Frontal cortex (tissue), 4 donors: ENCODE results near the gene GBP3. TPM values are rescaled to one million over a fixed set of nuclear protein-coding genes. Genes with fewer than 3 reads are reported as not detected.
A peak's percentile ranks its signal among the peaks of the same experiment; 100 is the strongest.
"Not testable (repeated sequence)": the region's sequence is repeated elsewhere in the genome, so short reads cannot be mapped to it uniquely, and the experiment has no call there.

Source experiments
- DNase-seq, 2 donors: peaks; one replicate each; pipeline ENCODE4 v3.0.0; 2012; ENCODE audit warnings: low spot score in 2 of 2
- FAIRE-seq: peaks from 2 replicates; lab custom pipeline; 2012; peaks lifted over from hg19 to GRCh38; lab: Jason Lieb, UNC
- total RNA-seq: library from RNA; depleted of rRNA; stranded (reverse); fragments of >200 nt; gene quantifications from one replicate; pipeline ENCODE4 v1.2.3, GENCODE V29; 2014
- donor health status: control.
- donor health status: control.
- donor health status: control.

The GBP3 gene
- total RNA-seq, 1 donor from 2014 or later = 0.82 TPM

DNA sequence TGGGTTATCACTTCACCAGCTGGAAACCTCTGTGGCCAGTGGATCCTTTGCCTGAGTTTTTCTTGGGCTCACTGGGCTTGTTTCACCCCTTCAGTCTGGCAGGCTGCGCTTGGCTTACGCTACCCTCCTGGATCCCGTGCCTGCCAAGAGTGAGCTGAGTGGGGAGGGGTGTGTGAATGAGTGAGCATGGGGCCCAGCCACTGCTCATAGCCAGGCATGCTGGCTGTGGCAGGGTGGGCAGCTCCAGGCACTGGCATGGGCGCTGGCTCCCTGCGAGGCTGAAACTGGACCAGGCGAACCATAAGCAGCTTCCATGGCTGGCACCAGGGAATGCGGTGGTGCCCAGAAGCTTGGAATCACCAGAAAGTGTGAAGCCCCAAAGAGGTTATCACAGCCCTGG lies 19.8 kb upstream of the GBP3 start:
- DNase-seq (no peak), FAIRE-seq (no peak)

DNA sequence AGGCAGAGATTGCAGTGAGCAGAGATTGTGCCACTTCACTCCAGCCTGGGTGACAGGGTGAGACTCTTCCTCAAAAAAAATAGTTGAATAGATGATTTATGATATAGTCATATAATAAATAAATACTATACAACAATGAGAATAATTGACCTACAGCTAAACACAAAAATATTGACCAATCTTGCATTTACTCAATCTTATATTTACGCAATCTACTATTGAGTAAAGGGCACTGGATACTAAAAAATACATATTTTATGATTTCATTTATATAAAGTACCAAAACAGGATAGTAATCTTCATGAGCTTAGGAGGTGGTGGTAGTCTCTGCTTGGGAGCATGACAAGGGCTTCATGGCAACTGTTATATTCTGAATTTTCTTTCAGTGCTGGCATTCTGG lies 19.1 kb upstream of the GBP3 start:
- DNase-seq (no peak), FAIRE-seq (no peak)

DNA sequence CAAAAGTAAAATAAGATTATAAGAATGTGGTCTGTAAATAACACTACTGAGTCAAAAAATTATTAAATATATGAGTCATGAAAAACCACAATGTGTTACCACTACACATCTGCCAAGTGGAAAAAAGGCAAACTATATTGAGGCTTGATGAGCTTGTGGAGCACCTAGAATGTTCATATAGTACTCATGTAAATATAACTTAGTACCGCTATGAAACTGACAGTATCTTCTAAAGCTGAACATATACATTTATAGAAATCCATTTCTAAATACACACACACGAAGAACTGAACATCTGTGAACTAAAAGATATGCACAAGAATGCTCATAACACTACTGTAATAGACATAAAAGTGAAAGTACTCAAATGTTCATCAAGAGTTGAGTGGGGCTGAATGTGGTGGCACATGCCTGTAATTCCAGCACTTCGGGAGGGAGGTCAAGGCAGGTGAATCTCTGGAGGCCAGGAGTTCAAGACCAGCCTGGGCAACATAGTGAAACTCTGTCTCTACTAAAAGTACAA lies 18.5 kb upstream of the GBP3 start:
- FAIRE-seq = no peak
- no peak for DNase-seq

DNA sequence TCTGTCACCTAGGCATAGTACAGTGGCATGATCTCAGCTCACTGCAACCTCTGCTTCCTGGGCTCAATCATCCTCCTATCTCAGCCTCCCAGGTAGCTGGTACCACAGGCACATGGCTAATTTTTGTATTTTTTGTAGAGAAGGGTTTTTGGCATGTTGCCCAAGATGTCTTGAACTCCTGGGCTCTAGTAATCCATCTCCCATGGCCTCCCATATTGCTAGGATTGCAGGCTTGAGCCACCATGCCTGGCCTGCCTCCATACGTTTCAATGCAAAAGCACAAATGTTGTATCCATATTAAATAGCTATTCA lies 17.6 kb upstream of the GBP3 start:
- no peak for FAIRE-seq
- DNase-seq = no peak

GRCh38 chr1:89037186-89037585 lies 14.5 kb upstream of the GBP3 start:
- no peak for FAIRE-seq

GRCh38 chr1:89035080-89035479 lies 12.4 kb upstream of the GBP3 start:
- no peak for DNase-seq
- FAIRE-seq = no peak

More at GRCh38 chr1:89037186-89037585, 14.5 kb upstream of the GBP3 start:
- no peak for DNase-seq

DNA sequence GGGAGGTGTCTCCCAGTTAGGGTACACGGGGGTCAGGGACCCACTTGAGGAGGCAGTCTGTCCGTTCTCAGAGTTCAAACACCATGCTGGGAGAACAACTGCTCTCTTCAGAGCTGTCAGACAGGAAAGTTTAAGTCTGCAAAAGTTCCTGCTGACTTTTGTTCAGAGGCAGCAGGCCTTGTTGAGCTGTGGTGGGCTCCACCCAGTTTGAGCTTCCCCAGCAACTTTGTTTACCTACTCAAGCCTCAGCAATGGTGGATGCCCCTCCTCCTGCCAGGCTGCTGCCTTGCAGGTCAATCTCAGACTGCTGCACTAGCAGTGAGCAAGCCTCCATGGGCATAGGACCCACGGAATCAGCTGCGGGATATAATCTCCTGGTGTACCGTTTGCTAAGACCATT lies 11.3 kb upstream of the GBP3 start:
- DNase-seq, FAIRE-seq: not testable (repeated sequence)

- FAIRE-seq, DNase-seq: not testable (repeated sequence)
These were observed 6.4 kb upstream of the GBP3 start for GRCh38 chr1:89029051-89029450.

- no peak for FAIRE-seq
These were observed 3.3 kb upstream of the GBP3 start for GRCh38 chr1:89025928-89026327.

DNA sequence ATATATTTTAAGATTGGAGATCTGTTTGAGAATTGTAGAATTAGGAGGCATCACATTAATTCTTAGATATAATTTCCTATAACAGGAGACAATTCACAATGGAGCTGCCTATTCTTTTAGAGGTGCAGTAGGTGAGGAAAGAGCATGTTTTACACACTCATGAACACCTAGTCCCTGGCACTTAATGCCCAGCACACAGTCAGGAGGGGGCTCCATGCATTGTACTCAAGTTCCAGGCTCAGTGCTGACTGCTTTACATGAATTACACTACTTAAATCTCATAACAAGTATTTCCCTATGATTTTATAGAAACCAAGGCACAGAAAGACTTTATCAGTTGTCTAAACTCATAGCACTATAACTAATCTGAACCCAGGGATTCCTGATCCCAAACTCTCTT lies 360 bp upstream of the GBP3 start:
- FAIRE-seq = no peak
- DNase-seq = no peak

More at GRCh38 chr1:89025928-89026327, 3.3 kb upstream of the GBP3 start:
- no peak for DNase-seq

- not testable (repeated sequence) for FAIRE-seq, DNase-seq
These were observed 4.3 kb downstream of the GBP3 start for GRCh38 chr1:89018318-89018717.

GRCh38 chr1:89008511-89008910 lies 14.2 kb downstream of the GBP3 start:
- no peak for DNase-seq
- FAIRE-seq = no peak

DNA sequence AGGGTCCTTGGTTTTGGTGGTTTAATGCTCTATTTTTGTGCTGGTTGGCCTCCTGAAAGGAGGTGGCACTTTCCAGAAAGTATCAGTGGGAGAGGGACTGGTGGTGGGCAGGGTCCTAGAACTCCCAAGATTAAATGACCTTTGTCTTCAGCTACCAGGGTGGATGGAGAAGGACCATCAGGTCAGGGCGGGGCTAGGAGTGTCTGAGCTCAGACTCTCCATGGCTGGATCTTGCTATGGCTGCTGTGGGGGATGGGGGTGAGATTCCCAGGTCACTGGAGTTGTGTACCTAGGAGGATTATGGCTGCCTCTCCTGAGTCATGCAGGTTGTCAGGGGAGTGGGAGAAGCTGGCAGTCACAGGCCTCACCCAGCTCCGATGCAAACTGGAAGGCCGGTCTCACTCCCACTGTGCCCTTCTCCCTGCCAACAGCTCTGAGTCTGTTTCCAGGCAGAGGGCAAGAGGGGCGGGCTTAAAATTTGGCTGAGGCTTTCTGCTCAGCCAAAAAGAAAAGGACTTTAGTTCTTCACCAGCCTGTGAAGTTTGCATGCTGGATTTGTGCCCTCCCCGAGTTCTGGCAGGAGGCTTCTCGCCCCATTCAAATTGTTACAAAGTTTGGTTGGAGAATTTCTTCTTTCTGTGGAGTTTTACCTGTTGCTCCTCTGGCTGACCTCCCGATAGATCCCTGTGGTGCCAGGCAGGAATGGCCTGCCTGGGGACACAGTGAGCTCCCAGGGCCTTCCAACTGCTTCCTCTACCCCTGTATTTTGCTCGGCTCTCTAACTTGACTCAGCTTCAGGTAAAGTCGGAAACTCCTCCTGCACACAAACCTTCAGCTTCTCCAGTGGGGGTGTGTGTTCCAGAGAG lies 17.1 kb downstream of the GBP3 start:
- no peak for FAIRE-seq

GRCh38 chr1:89002176-89002575 lies 20.5 kb downstream of the GBP3 start:
- not testable (repeated sequence) for FAIRE-seq, DNase-seq

More for the DNA sequence above, 17.1 kb downstream of the GBP3 start:
- no peak for DNase-seq

DNA sequence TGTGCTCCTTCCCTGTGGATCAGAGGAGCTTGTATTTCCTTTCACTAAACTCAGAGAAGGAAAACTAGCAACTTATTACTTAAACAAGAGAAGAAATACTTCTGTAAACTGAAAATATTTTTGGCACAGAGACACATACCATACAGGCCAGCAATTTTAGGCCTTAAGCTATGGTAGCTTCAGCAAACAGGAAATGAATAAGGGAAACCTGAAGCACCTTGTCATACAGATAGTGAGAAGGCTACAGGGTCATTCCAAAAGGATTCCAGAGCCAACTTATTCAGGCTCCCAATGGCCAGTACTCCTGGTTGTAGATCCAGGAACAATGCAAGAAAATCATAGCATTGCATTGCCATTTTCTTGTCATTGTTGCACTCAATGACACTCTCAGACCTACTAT lies 21.2 kb downstream of the GBP3 start:
- FAIRE-seq (no peak), DNase-seq (no peak)

- DNase-seq = peak in 1 of 2 donors; percentile 44
- FAIRE-seq = peak; percentile 70
These were observed 23.9 kb downstream of the GBP3 start for GRCh38 chr1:88998716-88999115.

GRCh38 chr1:88990426-88990825 lies 32.2 kb downstream of the GBP3 start:
- DNase-seq (no peak), FAIRE-seq (no peak)

GRCh38 chr1:88985692-88986091 lies 37.0 kb downstream of the GBP3 start:
- DNase-seq = no peak
- FAIRE-seq = no peak

- FAIRE-seq (no peak), DNase-seq (peak in 1 of 2 donors; percentile 39)
These were observed 37.6 kb downstream of the GBP3 start for GRCh38 chr1:88985032-88985431.

- no peak for DNase-seq
- FAIRE-seq = no peak
These were observed 38.1 kb downstream of the GBP3 start for GRCh38 chr1:88984569-88984968.

GRCh38 chr1:88983791-88984559 lies 38.7 kb downstream of the GBP3 start:
- peak in 1 of 2 donors; percentile 25 for DNase-seq

More at GRCh38 chr1:88983791-88984559, 38.7 kb downstream of the GBP3 start:
- no peak for FAIRE-seq
